Measurements from ENCODE around the gene MSL2. TPM values are rescaled to one million over a fixed set of nuclear protein-coding genes. Genes with fewer than 3 reads are reported as not detected.
"Not testable (repeated sequence)": the region's sequence is repeated elsewhere in the genome, so short reads cannot be mapped to it uniquely, and the experiment has no call there.

Gene MSL2
- total RNA-seq, 2 donors from 2014 or later, result 71.0 to 71.6 TPM

DNA sequence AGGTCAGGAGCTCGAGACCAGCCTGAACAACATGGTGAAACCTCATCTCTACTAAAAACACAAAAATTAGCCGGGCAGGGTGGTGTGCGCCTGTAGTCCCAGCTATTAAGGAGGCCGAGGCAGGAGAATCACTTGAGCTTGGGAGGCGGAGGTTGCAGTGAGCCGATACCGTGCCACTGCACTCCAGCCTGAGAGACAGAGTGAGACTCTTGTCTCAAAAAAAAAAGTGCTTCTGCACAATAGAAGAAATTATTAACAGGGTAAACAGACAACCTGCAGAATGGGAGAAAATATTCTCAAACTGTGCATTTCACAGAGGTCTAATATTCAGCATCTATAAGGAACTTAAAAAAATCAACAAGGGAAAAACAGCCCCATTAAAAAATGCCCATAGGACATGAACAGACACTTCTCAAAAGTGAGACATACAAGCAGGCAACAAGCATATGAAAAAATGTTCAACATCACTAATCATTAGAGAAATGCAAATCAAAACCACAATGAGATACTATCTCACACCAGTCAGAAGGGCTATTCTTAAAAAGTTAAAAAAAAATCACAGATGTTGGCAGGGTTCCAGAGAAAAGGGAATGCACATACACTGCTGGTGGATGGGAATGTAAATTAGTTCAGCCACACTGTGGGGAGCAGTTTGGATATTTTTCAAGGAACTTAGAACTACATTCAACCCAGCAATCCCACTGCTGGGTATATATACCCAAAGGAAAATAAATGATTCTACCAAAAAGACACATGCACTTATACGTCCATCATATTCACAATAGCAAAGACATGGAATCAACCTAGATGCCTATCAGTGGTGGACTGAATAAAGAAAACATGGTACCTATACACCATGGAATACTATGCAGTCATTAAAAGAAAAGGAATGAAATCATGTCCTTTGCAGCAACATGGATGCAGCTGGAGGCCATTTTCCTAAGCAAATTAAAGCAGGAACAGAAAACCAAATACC, 75.5 kb downstream of the MSL2 start:
- ATAC-seq (replicated peaks in 1 of 2) (no peak), DNase-seq (no peak)
- peaks cover under 1 to 4% of the 10 kb centered on the region in 2 donors for H3K36me3 Mint-ChIP-seq (ENCODE audit: insufficient read depth in 2 of 2)
- no peaks in the 10 kb centered on the region for H3K27me3 Mint-ChIP-seq (ENCODE audit: low read depth)
- H3K4me1 Mint-ChIP-seq (ENCODE audit: low read depth), result no peaks in the 10 kb centered on the region
- H3K9me3 Mint-ChIP-seq, result peaks cover 6% of the 10 kb centered on the region in 2 donors
- H3K4me3 Mint-ChIP-seq, result no peak overlapping the region
- no peak overlapping the region for H3K27ac Mint-ChIP-seq

DNA sequence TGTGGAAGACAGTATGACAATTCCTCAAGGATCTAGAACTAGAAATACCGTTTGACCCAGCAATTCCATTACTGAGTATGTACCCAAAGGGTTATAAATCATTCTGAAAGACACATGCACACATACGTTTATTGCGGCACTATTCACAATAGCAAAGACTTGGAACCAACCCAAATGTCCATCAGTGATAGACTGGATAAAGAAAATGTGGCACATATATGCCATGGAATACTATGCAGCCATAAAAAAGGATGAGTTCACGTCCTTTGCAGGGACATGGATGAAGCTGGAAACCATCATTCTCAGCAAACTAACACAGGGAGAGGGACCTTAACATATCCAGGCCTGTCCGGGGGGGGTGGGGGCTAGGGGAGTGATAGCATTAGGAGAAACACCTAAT, 76.4 kb downstream of the MSL2 start:
- H3K27ac Mint-ChIP-seq; H3K27me3 Mint-ChIP-seq (ENCODE audit: low read depth); H3K4me3 Mint-ChIP-seq; H3K9me3 Mint-ChIP-seq; DNase-seq; ATAC-seq (replicated peaks in 1 of 2); H3K4me1 Mint-ChIP-seq (ENCODE audit: low read depth); H3K36me3 Mint-ChIP-seq (ENCODE audit: insufficient read depth in 2 of 2): not testable (repeated sequence)

DNA sequence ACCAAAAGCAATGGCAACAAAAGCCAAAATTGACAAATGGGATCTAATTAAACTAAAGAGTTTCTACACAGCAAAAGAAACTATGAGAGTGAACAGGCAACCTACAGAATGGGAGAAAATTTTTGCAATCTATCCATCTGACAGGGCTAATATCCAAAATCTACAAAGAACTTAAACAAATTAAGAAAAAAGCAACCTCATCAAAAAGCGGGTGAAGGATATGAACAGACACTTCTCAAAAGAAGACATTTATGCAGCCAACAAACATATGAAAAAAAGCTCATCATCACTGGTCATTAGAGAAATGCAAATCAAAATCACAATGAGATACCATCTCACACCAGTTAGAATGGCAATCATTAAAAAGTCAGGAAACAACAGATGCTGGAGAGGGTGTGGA, 76.8 kb downstream of the MSL2 start:
- H3K27me3 Mint-ChIP-seq (ENCODE audit: low read depth); H3K36me3 Mint-ChIP-seq (ENCODE audit: insufficient read depth in 2 of 2); DNase-seq; H3K9me3 Mint-ChIP-seq; H3K4me1 Mint-ChIP-seq (ENCODE audit: low read depth); H3K4me3 Mint-ChIP-seq; ATAC-seq (replicated peaks in 1 of 2); H3K27ac Mint-ChIP-seq: not testable (repeated sequence)

DNA sequence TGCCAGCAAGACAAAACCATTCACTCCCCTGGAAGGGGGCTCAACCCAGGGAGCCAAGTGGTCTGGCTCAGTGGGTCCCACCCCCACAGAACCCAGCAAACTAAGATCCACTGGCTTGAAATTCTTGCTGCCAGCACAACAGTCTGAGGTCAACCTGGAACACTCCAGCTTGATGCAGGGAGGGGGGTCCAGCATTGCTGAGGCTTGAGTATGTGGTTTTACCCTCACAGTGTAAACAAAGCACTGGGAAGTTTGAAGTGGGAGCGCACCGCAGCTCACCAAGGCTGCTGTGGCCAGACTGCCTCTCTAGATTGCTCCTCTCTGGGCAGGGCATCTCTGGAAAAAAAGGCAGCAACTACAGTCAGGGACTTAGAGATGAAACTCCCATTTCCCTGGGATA, 81.7 kb downstream of the MSL2 start:
- no peak for DNase-seq
- peaks cover 6% of the 10 kb centered on the region in 2 donors for H3K9me3 Mint-ChIP-seq
- peaks cover 8% of the 10 kb centered on the region for H3K4me1 Mint-ChIP-seq (ENCODE audit: low read depth)
- ATAC-seq (replicated peaks in 1 of 2), result no peak
- no peak overlapping the region for H3K27ac Mint-ChIP-seq
- H3K27me3 Mint-ChIP-seq (ENCODE audit: low read depth), result peaks cover 9% of the 10 kb centered on the region
- H3K36me3 Mint-ChIP-seq (ENCODE audit: insufficient read depth in 2 of 2), result peaks cover 2 to 4% of the 10 kb centered on the region in 2 donors
- no peak overlapping the region for H3K4me3 Mint-ChIP-seq

DNA sequence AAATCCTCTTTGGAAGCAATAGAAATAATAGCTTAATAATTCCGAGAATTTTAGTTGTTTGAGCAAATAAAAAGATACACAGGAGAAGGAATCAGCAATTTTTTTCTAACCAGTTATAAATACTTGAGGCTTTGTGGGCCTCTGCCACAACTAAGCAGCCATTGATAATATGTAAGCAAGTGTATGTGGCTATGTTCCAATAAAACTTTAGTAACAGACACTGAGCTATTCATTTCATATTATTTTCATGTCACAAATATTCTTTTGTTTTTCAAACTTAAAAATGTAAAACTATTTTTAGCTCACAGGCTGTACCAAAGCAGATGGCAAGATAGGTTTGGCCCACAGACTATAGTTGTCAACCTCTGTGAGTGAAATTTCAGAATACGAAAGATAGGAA, 85.7 kb downstream of the MSL2 start:
- DNase-seq, result no peak
- ATAC-seq (replicated peaks in 1 of 2), result no peak
- Mint-ChIP-seq H3K27ac (no peak overlapping the region), H3K27me3 (ENCODE audit: low read depth) (peaks cover 9% of the 10 kb centered on the region), H3K4me1 (ENCODE audit: low read depth) (peaks cover 16% of the 10 kb centered on the region), H3K9me3 (no peaks in the 10 kb centered on the region), H3K4me3 (no peak overlapping the region), H3K36me3 (ENCODE audit: insufficient read depth in 2 of 2) (peaks cover 0 to 2% of the 10 kb centered on the region in 2 donors)

DNA sequence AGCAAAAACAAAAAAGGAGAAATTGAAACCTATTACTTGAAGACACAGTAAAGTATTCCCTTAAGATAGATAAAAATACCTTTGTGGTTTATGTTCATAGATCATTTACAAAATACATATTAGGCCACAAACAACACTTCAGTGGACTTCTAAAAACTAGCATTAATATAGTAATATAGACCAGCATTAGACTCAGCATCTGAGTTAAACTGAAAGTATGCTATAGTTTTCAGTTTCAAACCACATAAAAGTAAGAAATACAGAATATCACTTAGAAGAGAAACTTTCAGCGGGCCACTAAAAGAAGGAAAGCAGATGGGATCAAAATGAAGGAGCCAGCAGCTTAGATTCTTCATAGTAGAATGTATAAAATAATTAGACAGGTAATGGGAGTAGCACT, 86.6 kb downstream of the MSL2 start:
- Mint-ChIP-seq H3K27me3 (ENCODE audit: low read depth) (peaks cover 9% of the 10 kb centered on the region), H3K4me1 (ENCODE audit: low read depth) (peaks cover 19% of the 10 kb centered on the region), H3K4me3 (no peak overlapping the region), H3K9me3 (no peaks in the 10 kb centered on the region), H3K36me3 (ENCODE audit: insufficient read depth in 2 of 2) (no peaks in the 10 kb centered on the region), H3K27ac (no peak overlapping the region)
- DNase-seq (no peak), ATAC-seq (replicated peaks in 1 of 2) (no peak)

DNA sequence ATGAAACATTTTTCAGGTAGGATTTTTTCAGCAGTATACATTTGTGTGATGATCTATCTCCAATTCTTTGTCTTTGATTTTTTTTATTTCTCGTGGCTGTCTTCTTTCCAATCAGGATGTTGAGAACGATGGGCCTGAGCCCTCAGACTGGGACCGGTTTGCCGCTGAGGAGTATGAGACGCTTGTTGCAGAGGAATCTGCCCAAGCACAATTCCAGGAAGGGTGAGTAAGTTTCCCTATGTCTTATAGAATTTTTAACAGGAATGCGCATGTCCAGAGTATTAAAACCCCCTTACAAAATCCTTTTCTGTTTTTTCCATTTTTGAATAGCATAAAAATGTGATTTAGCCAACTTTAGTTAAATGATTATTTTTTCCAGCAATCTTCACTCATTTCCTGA, 90.0 kb downstream of the MSL2 start:
- Mint-ChIP-seq H3K27me3 (ENCODE audit: low read depth) (no peaks in the 10 kb centered on the region), H3K4me1 (ENCODE audit: low read depth) (peaks cover 19% of the 10 kb centered on the region), H3K9me3 (no peaks in the 10 kb centered on the region), H3K27ac (no peak overlapping the region), H3K36me3 (ENCODE audit: insufficient read depth in 2 of 2) (no peaks in the 10 kb centered on the region), H3K4me3 (no peak overlapping the region)
- DNase-seq, result no peak
- no peak for ATAC-seq (replicated peaks in 1 of 2)

DNA sequence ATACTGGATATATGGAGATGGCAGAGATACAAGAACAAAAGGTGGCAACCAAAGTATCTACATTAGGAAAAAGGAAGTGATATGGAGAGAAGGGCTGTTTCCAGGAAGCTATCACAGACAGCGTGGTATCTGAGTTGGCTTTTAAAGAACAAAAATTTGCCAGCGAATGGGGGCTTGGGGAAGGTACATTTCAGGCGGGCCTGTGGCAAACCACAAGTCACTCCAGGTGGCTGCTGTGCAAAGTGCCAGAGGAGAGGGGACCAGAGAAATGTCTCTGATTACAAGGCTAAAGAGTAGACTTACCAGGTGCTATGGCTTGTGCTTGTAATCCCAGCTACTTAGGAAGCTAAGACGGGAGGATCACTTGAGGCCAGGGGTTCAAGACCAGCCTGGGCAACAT, 91.1 kb downstream of the MSL2 start:
- H3K27ac Mint-ChIP-seq, result no peak overlapping the region
- H3K36me3 Mint-ChIP-seq (ENCODE audit: insufficient read depth in 2 of 2), result no peaks in the 10 kb centered on the region
- no peaks in the 10 kb centered on the region for H3K27me3 Mint-ChIP-seq (ENCODE audit: low read depth)

More for the DNA sequence above, 91.1 kb downstream of the MSL2 start:
- Mint-ChIP-seq H3K4me1 (ENCODE audit: low read depth) (peaks cover 18% of the 10 kb centered on the region), H3K4me3 (no peak overlapping the region), H3K9me3 (no peaks in the 10 kb centered on the region)
- no peak for ATAC-seq (replicated peaks in 1 of 2)
- DNase-seq, result no peak

Other genes with a start within 250 kb of the MSL2 start
- under 1 TPM; 0.49 to 0.53 TPM for gene PPP2R3A, start 230.6 kb downstream of the MSL2 start, total RNA-seq
- 10 to 100 TPM; 43.9 to 53.5 TPM for gene PCCB, start 54.0 kb upstream of the MSL2 start, total RNA-seq